ENCODE measurements around the gene ZBTB20.

Gene ZBTB20

DNA sequence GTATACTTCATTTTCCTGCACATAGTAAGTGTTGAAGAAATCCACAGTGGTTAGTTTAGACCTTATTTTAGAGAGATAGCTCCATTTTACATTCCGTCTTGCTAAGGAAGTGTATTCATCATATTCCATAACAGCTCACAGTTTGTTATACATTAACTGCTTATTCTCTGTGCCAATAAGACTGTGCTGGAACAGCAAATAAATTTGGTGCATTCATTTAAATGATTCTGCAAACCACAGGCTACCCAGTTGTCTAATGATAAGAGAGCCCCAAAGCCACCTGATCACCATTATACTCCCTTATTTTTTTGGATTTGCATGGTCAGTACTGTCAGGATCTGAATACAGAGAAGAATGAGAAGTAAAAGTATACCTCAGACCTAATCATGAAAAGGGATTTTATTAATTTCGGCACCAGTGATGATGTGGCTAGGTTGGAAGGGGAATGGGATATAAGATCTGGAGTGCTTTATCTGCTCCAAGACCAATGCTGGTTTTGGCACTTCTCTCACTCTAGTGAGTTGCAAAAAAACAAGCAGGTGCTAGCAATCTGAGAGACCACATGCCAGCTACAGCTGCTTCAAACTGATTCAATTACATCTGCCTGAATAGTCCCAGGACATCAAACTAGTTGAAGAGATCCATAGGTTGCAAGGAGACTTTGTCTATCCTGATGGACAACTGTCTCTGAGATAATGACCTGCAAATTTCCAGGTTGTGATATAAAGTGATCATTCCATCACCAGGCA is 254.8 kb downstream of the ZBTB20 start:
- no peak overlapping the region for H2BK120ac ChIP-seq (ENCODE audit: low read depth, low read length)
- no peak overlapping the region for H4K8ac ChIP-seq (ENCODE audit: low read depth, low read length)
- DNase-seq = no peak
- H2BK15ac ChIP-seq (replicated peaks; ENCODE audit: low read depth) = no peak overlapping the region
- H3K4me1 ChIP-seq (ENCODE audit: control insufficient read depth, low read depth, low read length) = no peaks in the 10 kb centered on the region
- no peak overlapping the region for H3K18ac ChIP-seq (ENCODE audit: low read length)
- no peak overlapping the region for H3K4ac ChIP-seq (ENCODE audit: low read depth, low read length)
- no peaks in the 10 kb centered on the region for H3K79me1 ChIP-seq (ENCODE audit: low read length)
- H4K5ac ChIP-seq (ENCODE audit: low read length) = no peak overlapping the region
- no peak overlapping the region for H2AK5ac ChIP-seq (ENCODE audit: low read length)
- H3K56ac ChIP-seq (ENCODE audit: low read length) = no peak overlapping the region
- no peaks in the 10 kb centered on the region for H3K27me3 ChIP-seq (ENCODE audit: insufficient read depth, low read length, poor library complexity)
- H3K23ac ChIP-seq (ENCODE audit: low read length) = no peak overlapping the region
- H3K9ac ChIP-seq (ENCODE audit: low read length) = no peak overlapping the region
- no peak overlapping the region for H2BK5ac ChIP-seq (ENCODE audit: low read length)
- H3K36me3 ChIP-seq (ENCODE audit: control insufficient read depth, insufficient read depth, low read length) = no peaks in the 10 kb centered on the region
- no peak overlapping the region for H3K27ac ChIP-seq (ENCODE audit: low read depth, low read length)
- H3K4me2 ChIP-seq (ENCODE audit: low read length) = no peak overlapping the region
- WGBS (ENCODE audit: extremely low coverage, insufficient coverage, low lambda C conversion rate) = no CpG with 5 or more reads among the region's 2 CpGs
- H3K79me2 ChIP-seq (ENCODE audit: control insufficient read depth, insufficient read depth, low read length) = no peaks in the 10 kb centered on the region
- no peak overlapping the region for H3K4me3 ChIP-seq (ENCODE audit: low read length)

GRCh38 chr3:114887806-114888205 is 259.3 kb downstream of the ZBTB20 start:
- H4K8ac ChIP-seq (ENCODE audit: low read depth, low read length) = no peak overlapping the region
- H3K23ac ChIP-seq (ENCODE audit: low read length) = no peak overlapping the region
- H2AK5ac ChIP-seq (ENCODE audit: low read length) = no peak overlapping the region
- H3K9ac ChIP-seq (ENCODE audit: low read length) = no peak overlapping the region
- no peaks in the 10 kb centered on the region for H3K79me2 ChIP-seq (ENCODE audit: control insufficient read depth, insufficient read depth, low read length)
- no peaks in the 10 kb centered on the region for H3K79me1 ChIP-seq (ENCODE audit: low read length)
- H3K4me1 ChIP-seq (ENCODE audit: control insufficient read depth, low read depth, low read length) = no peaks in the 10 kb centered on the region
- no peak overlapping the region for H3K4ac ChIP-seq (ENCODE audit: low read depth, low read length)
- no peak overlapping the region for H2BK15ac ChIP-seq (replicated peaks; ENCODE audit: low read depth)
- H3K56ac ChIP-seq (ENCODE audit: low read length) = no peak overlapping the region
- DNase-seq = no peak
- no peaks in the 10 kb centered on the region for H3K27me3 ChIP-seq (ENCODE audit: insufficient read depth, low read length, poor library complexity)
- H4K5ac ChIP-seq (ENCODE audit: low read length) = no peak overlapping the region
- no peak overlapping the region for H3K27ac ChIP-seq (ENCODE audit: low read depth, low read length)
- H3K4me2 ChIP-seq (ENCODE audit: low read length) = no peak overlapping the region
- H3K4me3 ChIP-seq (ENCODE audit: low read length) = no peak overlapping the region
- no CpG with 5 or more reads among the region's 3 CpGs for WGBS (ENCODE audit: extremely low coverage, insufficient coverage, low lambda C conversion rate)
- H3K18ac ChIP-seq (ENCODE audit: low read length) = no peak overlapping the region
- H2BK120ac ChIP-seq (ENCODE audit: low read depth, low read length) = no peak overlapping the region
- H2BK5ac ChIP-seq (ENCODE audit: low read length) = no peak overlapping the region
- H3K36me3 ChIP-seq (ENCODE audit: control insufficient read depth, insufficient read depth, low read length) = no peaks in the 10 kb centered on the region

- Histone ChIP-seq H3K9ac (ENCODE audit: low read length) (no peak overlapping the region), H3K27ac (ENCODE audit: low read depth, low read length) (no peak overlapping the region), H4K8ac (ENCODE audit: low read depth, low read length) (no peak overlapping the region), H3K4ac (ENCODE audit: low read depth, low read length) (no peak overlapping the region), H3K18ac (ENCODE audit: low read length) (no peak overlapping the region), H3K79me1 (ENCODE audit: low read length) (no peaks in the 10 kb centered on the region), H3K56ac (ENCODE audit: low read length) (no peak overlapping the region), H3K4me2 (ENCODE audit: low read length) (no peak overlapping the region), H3K23ac (ENCODE audit: low read length) (no peak overlapping the region), H3K4me3 (ENCODE audit: low read length) (no peak overlapping the region), H2BK15ac (replicated peaks; ENCODE audit: low read depth) (no peak overlapping the region), H2AK5ac (ENCODE audit: low read length) (no peak overlapping the region), H3K79me2 (ENCODE audit: control insufficient read depth, insufficient read depth, low read length) (no peaks in the 10 kb centered on the region), H3K36me3 (ENCODE audit: control insufficient read depth, insufficient read depth, low read length) (no peaks in the 10 kb centered on the region), H3K4me1 (ENCODE audit: control insufficient read depth, low read depth, low read length) (no peaks in the 10 kb centered on the region), H4K5ac (ENCODE audit: low read length) (no peak overlapping the region), H2BK5ac (ENCODE audit: low read length) (no peak overlapping the region), H3K27me3 (ENCODE audit: insufficient read depth, low read length, poor library complexity) (no peaks in the 10 kb centered on the region), H2BK120ac (ENCODE audit: low read depth, low read length) (no peak overlapping the region)
- no peak for DNase-seq
- WGBS (ENCODE audit: extremely low coverage, insufficient coverage, low lambda C conversion rate) = no CpG with 5 or more reads among the region's 4 CpGs
Observed at GRCh38 chr3:114886905-114887304, 260.2 kb downstream of the ZBTB20 start.

GRCh38 chr3:114884213-114884923 is 262.7 kb downstream of the ZBTB20 start:
- Histone ChIP-seq H4K5ac (ENCODE audit: low read length) (no peak overlapping the region), H3K27ac (ENCODE audit: low read depth, low read length) (no peak overlapping the region), H3K36me3 (ENCODE audit: control insufficient read depth, insufficient read depth, low read length) (no peaks in the 10 kb centered on the region), H2BK120ac (ENCODE audit: low read depth, low read length) (no peak overlapping the region), H3K4me2 (ENCODE audit: low read length) (no peak overlapping the region), H2BK5ac (ENCODE audit: low read length) (no peak overlapping the region), H3K27me3 (ENCODE audit: insufficient read depth, low read length, poor library complexity) (no peaks in the 10 kb centered on the region), H3K4ac (ENCODE audit: low read depth, low read length) (no peak overlapping the region), H2BK15ac (replicated peaks; ENCODE audit: low read depth) (no peak overlapping the region), H3K9ac (ENCODE audit: low read length) (no peak overlapping the region), H3K18ac (ENCODE audit: low read length) (no peak overlapping the region), H3K23ac (ENCODE audit: low read length) (no peak overlapping the region), H3K4me1 (ENCODE audit: control insufficient read depth, low read depth, low read length) (no peaks in the 10 kb centered on the region), H2AK5ac (ENCODE audit: low read length) (no peak overlapping the region), H3K56ac (ENCODE audit: low read length) (no peak overlapping the region), H3K79me1 (ENCODE audit: low read length) (no peaks in the 10 kb centered on the region), H4K8ac (ENCODE audit: low read depth, low read length) (no peak overlapping the region), H3K4me3 (ENCODE audit: low read length) (no peak overlapping the region), H3K79me2 (ENCODE audit: control insufficient read depth, insufficient read depth, low read length) (no peaks in the 10 kb centered on the region)
- no CpG with 5 or more reads among the region's 8 CpGs for WGBS (ENCODE audit: extremely low coverage, insufficient coverage, low lambda C conversion rate)
- DNase-seq = no peak

- no peak overlapping the region for H3K56ac ChIP-seq (ENCODE audit: low read length)
- H4K8ac ChIP-seq (ENCODE audit: low read depth, low read length) = no peak overlapping the region
- H3K79me2 ChIP-seq (ENCODE audit: control insufficient read depth, insufficient read depth, low read length) = no peaks in the 10 kb centered on the region
Observed at GRCh38 chr3:114880078-114880477, 267.0 kb downstream of the ZBTB20 start.

More at GRCh38 chr3:114880078-114880477, 267.0 kb downstream of the ZBTB20 start:
- no peak overlapping the region for H2BK5ac ChIP-seq (ENCODE audit: low read length)
- no peaks in the 10 kb centered on the region for H3K79me1 ChIP-seq (ENCODE audit: low read length)
- no peaks in the 10 kb centered on the region for H3K36me3 ChIP-seq (ENCODE audit: control insufficient read depth, insufficient read depth, low read length)
- no peak for DNase-seq
- no peak overlapping the region for H2AK5ac ChIP-seq (ENCODE audit: low read length)
- no peak overlapping the region for H2BK120ac ChIP-seq (ENCODE audit: low read depth, low read length)
- no peaks in the 10 kb centered on the region for H3K4me1 ChIP-seq (ENCODE audit: control insufficient read depth, low read depth, low read length)
- H3K4me2 ChIP-seq (ENCODE audit: low read length) = no peak overlapping the region
- H3K23ac ChIP-seq (ENCODE audit: low read length) = no peak overlapping the region
- H3K4me3 ChIP-seq (ENCODE audit: low read length) = no peak overlapping the region
- no peaks in the 10 kb centered on the region for H3K27me3 ChIP-seq (ENCODE audit: insufficient read depth, low read length, poor library complexity)
- no peak overlapping the region for H3K4ac ChIP-seq (ENCODE audit: low read depth, low read length)
- H3K27ac ChIP-seq (ENCODE audit: low read depth, low read length) = no peak overlapping the region
- H3K18ac ChIP-seq (ENCODE audit: low read length) = no peak overlapping the region
- no peak overlapping the region for H2BK15ac ChIP-seq (replicated peaks; ENCODE audit: low read depth)
- no peak overlapping the region for H4K5ac ChIP-seq (ENCODE audit: low read length)
- no CpG with 5 or more reads among the region's 4 CpGs for WGBS (ENCODE audit: extremely low coverage, insufficient coverage, low lambda C conversion rate)
- H3K9ac ChIP-seq (ENCODE audit: low read length) = no peak overlapping the region
